ENCODE results near the gene MSI2. TPM values are rescaled to one million over a fixed set of nuclear protein-coding genes. Genes with fewer than 3 reads are reported as not detected.

MSI2 gene
- polyA plus RNA-seq, 12 donors, result 24.1 to 40.3 (median 34.1) TPM; not detected in 1

DNA sequence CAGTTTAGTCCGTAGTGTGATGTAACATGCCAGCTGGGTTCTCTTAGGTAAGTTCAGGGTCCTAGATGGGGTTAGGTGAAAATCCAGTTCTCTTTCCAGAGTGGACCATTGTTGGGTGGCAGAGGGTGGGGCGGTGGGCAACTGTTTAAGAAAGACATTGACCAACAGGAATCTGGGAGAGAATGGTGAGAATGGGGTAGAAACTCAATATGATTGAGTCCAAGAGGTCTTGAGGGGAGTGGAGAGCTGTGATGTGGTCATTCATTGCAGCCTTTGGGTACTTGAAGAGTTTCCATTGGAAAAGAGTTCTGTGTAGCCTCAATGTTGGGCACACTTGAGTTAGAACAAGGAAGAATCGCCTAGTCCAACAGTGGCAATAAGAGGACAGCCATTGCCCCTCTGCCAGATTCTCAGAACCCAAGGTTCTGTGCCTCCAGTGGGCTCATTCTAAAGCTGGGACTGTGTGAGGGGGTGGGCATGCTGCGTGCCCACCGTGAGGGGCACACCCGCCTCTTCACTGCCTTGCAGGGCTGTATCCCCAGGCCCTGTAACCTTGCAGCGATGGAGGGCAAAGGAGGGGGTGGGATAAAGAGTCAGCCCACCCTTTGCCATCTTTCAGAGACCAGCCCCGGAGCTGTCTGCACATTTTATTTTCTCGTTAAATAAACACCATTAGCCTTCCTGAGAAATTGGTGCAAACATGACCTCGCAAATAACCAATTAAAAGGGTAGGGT lies 280.6 kb downstream of the MSI2 start:
- no peak for DNase-seq

- no peak for DNase-seq
Observed at GRCh38 chr17:57537524-57538410, 281.4 kb downstream of the MSI2 start.

DNA sequence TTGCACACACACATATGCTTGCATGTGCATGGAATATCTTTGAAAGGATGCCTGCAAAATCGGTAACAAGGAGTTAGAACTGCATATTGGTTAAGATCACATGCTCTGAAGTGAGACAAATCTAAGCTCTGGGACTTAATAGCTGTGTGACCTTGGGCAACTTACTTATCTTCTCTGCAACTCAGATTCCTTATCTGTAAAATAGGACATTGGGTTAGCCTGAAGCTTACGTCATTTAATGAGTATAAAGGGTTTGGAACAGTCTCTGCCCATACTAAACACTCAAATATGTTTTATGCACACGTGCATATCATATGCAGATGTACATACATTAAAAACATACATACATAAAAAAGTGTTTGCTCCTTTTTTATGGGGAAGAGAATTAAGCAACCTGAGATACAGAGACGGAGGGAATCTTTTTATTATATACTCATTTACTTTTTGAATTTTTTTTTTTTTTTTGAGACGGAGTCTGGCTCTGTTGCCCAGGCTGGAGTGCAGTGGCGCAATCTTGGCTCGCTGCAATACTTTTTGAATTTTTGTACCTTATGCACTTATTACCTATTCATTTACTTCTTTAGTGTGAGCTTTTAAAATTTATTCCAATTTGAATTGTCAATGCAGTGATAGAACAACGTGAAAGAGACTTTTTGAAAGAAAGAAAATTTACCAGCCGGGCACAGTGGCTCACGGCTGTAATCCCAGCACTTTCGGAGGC lies 282.6 kb downstream of the MSI2 start:
- DNase-seq, result no peak

DNA sequence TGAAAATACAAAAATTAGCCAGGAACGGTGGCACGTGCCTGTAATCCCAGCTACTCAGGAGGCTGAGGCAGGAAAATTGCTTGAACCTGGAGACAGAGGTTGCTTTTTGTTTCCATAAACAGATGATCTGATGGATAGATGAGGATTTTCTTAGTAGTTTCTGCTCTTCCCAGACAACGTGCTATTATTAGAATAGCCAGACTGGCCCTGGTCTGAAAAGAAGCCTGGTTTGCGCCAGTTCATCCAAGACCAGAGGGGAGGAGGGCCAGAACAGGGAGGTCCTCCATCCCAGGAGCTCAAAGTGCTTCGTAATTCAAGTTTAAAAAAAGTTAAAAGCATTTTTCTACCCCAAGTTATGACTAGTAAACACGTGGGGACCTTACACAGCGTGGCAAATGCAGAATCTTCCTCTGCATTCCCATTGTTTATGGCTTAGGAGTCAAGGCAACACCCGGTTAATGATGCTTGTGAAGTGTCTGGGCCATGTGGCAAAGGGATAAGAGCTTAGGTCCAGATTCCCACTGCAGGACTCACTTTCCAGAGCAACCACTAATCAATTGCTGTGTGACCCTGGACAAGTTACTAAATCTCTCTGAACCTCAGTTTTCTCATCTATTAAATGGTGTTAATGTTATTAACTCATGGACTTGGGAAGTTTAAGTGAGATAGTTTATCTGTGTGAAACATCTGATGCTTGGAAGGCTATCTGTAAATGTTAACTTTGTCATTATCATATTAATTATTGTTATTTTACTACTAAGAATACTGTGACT lies 283.4 kb downstream of the MSI2 start:
- no peak for DNase-seq

- DNase-seq, result no peak
Observed at GRCh38 chr17:57540596-57540995, 284.3 kb downstream of the MSI2 start.

- DNase-seq, result no peak
Observed at GRCh38 chr17:57541049-57541448, 284.7 kb downstream of the MSI2 start.

DNA sequence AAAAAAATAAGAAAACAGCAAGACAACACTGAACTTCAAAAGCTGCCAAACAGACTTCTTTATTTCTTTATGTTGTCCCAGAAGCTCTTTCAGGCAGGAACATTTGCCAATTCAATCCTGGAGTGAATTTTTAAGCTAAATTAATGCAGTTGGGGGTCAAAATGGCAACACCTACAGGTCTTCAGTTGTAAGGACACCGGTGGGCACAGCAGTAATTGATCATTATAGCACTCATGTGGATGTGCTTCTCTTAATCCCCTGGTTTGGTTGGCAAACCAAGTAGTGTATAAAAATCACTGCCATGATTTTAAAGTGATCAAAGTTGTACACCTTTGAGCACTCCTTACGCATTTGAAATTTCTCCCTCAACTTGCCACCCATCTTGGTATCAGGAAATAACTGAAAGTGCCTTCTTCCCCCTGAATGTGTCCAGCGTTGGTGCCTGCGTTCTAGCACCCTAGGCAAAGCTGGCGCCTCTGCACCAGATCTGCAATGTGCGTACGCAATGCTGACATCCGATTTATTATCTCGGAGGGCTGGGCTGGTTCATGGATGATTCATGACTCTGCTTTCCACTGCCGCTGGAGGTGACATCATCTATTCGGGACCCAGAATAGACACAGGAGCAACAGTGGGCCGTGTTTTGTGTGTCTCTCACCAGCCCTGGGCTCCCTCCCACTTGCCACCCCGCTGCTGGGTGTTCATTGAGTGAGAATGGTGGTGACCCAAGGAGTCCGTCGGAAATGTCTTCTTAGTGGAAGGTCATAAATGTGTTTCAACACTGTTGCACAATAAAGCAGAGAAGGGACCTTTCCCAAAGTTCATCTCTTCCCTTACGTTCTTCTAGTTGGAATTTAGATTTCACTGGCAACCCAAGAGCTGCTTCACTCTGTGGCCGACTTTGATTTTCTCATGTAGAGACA lies 285.4 kb downstream of the MSI2 start:
- DNase-seq, result no peak

GRCh38 chr17:57542510-57542909 lies 286.2 kb downstream of the MSI2 start:
- no peak for DNase-seq

- DNase-seq, result no peak
Observed at GRCh38 chr17:57543230-57543629, 286.9 kb downstream of the MSI2 start.

- DNase-seq, result no peak
Observed at GRCh38 chr17:57544401-57544800, 288.1 kb downstream of the MSI2 start.

GRCh38 chr17:57544834-57545463 lies 288.6 kb downstream of the MSI2 start:
- no peak for DNase-seq

GRCh38 chr17:57545731-57546342 lies 289.5 kb downstream of the MSI2 start:
- no peak for DNase-seq

DNA sequence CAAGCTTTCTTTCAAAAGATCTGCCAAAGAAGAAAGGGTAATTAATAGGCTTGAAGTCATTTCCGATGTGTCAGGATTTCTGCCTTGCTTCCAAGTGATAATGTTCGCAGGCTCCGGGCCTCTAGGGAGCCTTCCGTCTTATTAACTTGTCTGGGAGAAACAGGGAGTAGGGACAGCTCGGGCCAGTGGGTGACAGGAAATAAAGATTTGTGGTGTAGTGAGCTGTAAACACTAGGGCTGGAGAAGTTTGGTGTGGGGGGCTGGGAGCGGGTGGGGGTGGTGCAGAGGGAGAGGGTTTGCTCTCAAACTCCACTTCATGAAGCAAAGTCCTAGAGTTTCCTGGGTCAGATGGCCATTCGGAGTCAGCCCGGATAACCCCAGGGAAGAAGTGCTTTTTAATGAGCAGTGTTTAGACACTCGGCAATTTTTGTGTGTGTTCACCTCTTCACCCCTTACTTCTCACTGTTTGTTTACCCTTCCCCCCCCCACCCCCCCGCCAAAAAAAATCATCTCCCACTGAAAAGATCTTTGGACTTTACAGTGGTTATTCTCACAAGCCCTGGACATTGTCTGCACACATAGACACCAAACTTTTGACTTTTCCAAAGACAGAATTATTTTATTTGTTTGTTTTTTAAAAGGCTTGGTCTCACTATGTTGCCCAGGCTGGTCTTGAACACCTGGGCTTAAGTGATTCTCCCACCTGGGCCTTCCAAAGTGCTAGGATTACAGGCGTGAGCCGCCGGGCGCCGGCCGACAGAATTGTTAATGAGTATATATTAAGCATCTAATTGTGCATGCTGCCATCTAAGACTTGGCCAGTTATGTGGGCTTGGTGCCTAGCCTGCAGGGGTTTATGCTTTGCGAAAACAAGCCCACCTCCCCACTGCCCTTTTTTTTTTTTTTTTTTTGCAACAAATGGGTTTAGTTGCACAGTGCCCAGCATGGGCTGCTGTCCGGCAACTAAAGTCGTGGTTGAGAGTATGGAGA lies 292.4 kb downstream of the MSI2 start:
- no peak for DNase-seq

DNA sequence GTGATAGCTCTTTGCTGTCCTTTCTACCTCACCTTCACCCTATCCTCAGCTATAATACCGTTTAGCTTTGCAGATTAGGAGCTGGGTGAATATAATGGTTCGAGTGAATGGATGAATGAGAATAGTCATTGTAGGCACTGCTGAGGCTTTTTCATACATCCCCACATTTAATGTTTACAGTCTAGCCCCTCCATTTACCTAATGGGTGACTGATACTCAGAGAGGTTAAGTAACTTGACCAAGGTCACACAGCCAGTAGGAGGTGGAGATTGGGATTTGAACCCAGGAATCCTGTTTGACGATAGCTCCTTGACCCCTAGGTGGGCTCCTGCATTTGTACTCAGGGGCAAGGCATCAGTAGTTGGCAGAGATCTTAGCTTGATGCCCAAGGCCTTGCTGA lies 293.1 kb downstream of the MSI2 start:
- no peak for DNase-seq

DNA sequence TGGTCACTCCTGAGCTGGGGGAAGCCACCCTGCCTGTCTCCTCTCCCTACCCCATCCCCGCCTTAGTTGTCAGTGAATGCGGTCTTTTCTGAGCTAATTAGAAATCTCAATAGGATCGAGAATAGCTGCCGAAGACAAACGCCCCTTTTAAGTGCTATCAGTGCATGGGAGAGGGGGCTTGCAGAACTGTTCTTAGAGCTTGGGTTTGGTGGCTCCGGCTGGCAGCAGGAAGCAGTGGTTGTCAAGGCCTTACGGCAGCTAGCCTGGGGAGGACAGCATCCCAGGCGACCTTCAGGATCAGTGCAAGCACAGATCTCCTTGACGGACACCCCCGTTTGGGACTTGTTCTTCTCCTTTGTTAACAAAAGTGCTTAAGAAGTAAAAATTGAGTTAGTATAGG lies 293.7 kb downstream of the MSI2 start:
- DNase-seq, result no peak

GRCh38 chr17:57550668-57551315 lies 294.5 kb downstream of the MSI2 start:
- no peak for DNase-seq

DNA sequence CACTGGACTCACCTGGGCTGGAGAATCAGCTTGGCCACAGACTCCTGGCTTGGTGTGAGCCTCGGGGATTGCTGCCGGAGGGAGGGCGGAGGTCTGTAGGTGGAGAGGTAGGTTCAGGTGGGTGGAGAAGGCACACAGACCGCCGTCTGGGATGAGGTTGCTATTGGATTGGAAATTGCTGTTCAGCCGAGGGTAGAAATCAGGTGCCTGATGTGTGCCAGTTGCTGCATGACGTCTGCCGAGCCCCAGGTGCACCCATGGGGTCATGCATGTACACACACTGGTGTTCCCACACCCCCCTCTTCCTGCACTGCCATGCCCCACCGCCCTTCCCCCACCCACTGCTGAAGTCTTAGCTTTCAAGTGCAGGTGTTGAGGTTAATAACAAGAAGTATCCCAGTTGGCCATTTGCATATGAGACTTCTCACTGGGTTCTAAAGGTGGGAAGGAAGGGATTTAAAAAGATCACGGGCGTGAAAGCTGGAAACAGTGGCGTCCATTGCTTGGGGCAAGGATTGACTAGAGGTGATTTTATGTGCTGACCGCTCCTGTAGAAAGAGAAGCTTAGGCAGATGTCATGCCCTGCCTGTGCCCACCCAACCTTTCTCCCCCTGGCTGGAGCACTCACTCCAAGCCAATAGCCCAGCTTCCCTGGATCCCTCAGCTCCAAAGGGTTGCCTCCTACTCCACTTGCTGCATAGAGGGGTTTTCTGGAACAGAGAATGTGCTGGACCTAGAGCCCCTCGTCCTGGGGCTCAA lies 295.2 kb downstream of the MSI2 start:
- DNase-seq, result no peak

Measured in muscle of arm (tissue), 12 donors.